GM20431 (cell line): ENCODE measurements around the gene HJV.

Source experiments
- in situ Hi-C: fragments of 300-500 bp; cut with MseI, MboI; formaldehyde crosslinking; loops from one replicate; pipeline ENCODE4 v1.15.0; 2020; ENCODE audit warnings: low sequenced_read_pairs; ENCODE audit not compliant: unreplicated experiment

Gene HJV

GRCh38 chr1:145994391-145995120 is 27.0 kb downstream of the HJV start:
- in situ Hi-C loops = no loop called here

DNA sequence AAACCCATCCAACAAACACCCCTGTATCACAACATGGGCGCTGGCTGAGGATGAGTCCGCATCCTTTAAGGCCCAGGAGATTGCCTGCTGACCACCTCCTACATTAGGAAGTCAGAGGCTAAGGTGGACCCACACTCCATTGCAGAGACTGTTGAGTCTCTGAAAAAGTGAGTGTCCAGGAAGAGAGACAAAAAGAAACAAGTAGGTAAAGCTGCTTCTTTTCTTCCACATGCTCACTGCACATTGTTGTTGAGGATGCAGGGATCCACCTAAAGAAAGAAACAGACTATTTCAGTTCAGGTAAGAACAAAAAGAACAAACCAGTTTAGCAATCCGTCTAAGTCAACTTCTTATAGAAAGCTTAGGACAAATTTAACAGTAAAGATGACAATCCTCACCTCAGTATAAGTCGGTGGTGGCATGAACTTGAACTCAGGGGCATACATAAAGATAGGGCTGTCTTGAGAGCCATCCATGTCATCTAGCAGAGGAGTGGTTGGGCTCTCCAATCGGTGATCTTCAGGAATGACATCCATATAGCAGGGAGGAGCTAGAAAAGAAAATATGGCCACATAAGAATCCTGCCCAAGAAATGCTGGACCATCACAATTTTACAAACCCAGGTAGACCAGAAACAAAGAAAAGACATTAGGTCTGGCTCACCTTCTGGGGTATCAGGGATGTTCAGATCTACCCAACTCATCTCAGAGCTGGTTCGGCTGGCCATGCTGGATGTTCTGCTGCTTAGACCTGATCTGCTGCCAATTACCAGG is 27.7 kb downstream of the HJV start:
- in situ Hi-C loops = no loop called here

DNA sequence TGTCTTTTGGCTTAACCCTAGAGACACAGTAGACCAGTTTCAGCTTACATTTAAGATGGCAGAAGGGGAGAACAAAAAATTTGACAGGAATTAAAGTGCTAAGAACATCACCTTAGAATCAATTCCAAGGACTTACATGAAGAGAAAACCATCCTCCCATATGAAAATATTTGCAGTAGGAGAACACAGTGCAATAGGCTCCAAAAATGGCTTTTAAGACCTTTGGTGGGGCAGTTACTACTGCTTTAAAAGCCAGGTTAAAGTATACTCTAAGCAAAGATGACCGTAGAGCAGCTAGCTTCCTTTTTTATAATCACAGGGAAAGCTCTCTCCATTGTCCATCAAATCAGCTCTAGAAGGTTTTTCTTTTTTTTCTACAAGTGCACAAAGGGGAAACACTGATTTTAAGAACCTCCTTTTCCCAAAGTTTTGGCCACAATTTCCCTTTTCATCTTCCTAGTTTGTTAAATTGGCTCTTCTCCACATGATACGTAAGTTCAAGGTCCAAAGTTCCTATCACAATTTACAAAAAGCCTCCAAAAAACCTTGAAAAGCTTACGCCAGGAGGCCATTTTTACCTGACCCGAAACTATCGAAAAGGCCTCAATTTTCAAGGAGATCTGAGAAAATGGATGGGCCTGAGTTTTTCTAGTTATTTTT is 28.4 kb downstream of the HJV start:
- in situ Hi-C loops = no loop called here

DNA sequence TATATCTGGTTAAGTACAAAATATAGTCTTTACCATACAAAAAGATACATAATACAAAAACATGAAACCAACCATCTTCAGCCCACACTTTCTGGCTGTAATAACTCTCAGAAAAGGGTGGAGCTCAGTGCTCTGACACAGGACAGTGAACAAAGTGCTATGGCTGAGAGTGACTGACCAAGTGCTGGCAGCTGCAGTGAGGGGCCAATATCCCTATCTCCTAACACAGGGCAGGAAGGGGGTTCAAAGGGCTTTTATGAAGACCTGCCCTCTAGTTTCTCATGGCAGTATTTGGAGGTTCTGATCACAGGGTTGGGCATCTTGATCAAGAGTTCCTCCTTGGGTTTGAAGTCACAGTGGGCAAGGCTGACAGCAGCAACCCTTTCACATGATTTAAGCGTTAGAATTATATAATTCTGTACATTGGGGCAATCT is 29.0 kb downstream of the HJV start:
- in situ Hi-C loops = no loop called here

- in situ Hi-C loops = no loop called here
Measured at GRCh38 chr1:145991735-145992412, 29.7 kb downstream of the HJV start.

- in situ Hi-C loops = no loop called here
Measured at GRCh38 chr1:145990249-145990855, 31.2 kb downstream of the HJV start.

GRCh38 chr1:145988773-145989172 is 32.8 kb downstream of the HJV start:
- in situ Hi-C loops = no loop called here

DNA sequence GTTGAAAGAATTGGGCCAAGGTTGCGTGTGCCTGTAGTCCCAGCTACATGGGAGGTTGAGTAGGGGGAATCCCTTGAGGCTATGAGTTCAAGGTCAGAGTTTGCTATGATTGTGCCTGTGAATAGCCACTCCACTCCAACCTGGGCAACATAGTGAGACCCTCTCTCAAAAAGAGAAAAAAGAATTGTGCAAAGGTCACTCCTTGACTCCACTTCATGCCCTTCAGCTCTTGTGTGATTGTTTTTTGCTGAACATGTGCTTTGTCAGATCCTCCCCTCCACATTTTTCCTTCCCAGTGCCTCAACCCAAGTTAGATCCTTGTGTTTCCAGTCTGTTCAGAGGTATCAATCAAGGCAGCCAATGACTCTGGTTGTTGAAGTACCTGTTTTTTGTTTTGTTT is 33.6 kb downstream of the HJV start:
- in situ Hi-C loops = no loop called here

GRCh38 chr1:145986551-145986950 is 35.0 kb downstream of the HJV start:
- in situ Hi-C loops = no loop called here

GRCh38 chr1:145985502-145986439 is 35.8 kb downstream of the HJV start:
- in situ Hi-C loops = no loop called here

- in situ Hi-C loops = no loop called here
Measured at GRCh38 chr1:145985129-145985501, 36.4 kb downstream of the HJV start.

- in situ Hi-C loops = no loop called here
Measured at GRCh38 chr1:145983960-145984830, 37.3 kb downstream of the HJV start.

DNA sequence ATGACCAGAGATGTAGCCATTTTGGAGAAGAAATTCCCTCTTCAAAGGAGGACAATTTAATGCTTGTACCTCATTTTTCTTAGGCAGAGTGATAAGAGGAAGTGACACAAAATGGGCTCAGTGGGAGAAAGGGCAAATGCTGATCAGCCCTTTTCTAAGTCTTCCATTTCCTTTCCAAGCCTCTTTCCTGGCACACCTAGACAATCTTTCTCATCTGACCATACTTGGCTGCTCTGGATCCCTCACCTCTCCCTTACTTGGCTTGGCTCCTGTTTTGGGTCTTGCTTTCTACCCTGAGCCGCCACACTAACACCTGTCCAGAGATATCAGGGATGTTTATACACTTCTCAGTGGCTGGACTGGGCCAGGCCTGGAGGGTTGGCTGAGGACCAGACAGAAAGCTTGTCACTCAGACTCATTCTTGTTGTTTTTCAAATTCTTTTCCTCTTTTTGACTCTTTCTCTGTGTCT is 38.3 kb downstream of the HJV start:
- in situ Hi-C loops = no loop called here

DNA sequence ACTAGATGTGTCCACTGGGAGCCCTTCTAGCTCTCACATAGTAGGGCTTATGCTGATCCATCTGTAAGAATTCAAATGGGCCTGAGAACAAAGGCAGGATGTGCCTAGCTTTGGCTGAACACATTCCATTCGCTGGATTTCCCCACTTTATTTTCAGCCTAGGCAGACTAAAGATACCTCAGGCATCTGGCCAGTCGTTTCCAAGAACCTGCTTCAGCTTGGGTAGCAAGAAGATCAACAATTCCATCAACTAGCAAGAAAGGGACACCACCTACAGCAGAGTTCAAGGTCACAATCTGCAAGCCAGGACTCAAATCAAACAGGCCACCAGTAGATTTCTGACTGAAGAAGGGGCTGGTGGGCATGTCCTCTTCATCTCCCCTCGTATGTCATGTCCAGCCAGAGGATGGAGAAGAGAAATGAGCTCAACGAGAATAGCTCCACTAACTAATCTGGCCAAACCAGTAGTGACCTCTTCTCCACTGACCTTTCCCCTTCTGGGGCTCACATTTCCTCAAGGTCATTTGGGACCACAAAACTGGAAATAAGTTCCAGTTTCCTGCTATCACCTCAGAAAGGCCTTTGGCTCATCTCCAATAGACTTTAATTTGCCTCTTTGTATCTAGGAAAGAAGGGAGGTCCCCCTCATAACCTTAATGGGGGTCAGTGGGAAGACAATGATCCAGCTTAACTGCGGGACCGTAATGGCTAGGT is 39.4 kb downstream of the HJV start:
- in situ Hi-C loops = no loop called here

GRCh38 chr1:145980457-145980994 is 41.0 kb downstream of the HJV start:
- in situ Hi-C loops = no loop called here

DNA sequence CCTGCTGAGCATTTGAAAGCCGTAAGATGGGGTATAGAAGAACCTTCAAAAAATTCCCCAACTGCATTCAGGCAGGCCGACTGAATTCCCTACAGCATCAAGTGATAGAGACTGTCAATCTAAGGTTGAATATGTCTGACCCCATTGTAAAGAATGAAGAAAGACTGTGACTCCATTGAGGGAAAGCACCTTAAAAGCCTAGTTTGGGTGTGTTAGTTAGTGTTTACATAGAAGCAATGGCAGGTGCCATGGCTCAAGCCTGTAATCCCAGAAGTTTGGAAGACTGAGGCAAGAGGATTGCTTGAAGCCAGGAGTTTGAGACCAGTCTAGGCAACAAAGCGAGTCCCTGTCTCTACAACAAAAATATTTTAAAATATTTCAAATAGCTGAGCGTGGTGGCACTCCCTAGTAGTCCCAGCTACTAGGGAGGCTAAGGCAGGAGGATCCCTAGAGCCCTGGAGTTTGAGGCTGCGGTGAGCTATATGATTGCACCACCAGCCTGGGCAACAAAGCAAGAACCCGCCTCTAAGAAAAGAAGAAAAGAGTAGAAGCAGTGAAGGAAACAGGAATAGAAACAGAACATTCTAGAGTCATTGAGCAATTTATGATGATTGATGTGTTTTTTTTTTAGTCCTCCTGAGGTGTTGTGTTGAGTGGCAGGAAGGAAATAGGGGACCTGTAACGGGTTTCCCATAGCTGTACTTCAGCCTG is 41.6 kb downstream of the HJV start:
- in situ Hi-C loops = loop anchor here (10.0 kb wide), 1 partner anchor 45 kb away; the partner anchor contains the start of gene HJV
